Measurements from ENCODE around the gene ACKR4.
"Not testable (repeated sequence)": the region's sequence is repeated elsewhere in the genome, so short reads cannot be mapped to it uniquely, and the experiment has no call there.

The ACKR4 gene

GRCh38 chr3:132595014-132595413 lies 2.1 kb upstream of the ACKR4 start:
- DNase-seq: no peak

GRCh38 chr3:132596326-132596725 lies 744 bp upstream of the ACKR4 start:
- DNase-seq: no peak

DNA sequence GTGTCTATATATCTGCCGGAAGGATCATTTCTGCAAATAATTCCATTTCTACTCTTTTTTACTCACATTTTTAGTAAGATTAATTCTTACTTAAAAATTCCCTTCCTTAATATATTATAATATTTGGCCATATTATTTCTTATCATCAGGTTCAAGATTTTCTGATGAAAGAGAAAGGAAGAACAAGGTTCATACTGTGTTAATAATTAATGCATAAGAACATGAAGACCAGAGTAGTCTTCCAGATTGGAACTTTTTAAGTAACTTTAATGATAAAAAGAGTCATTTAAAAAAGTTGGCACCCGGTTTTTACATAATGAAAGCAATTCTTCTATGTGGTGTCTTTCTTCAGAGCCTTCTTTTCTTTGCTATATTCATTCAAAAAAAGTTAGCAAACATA lies 590 bp downstream of the ACKR4 start:
- no peak for DNase-seq

GRCh38 chr3:132598181-132598580 lies 1.1 kb downstream of the ACKR4 start:
- DNase-seq: no peak

- DNase-seq: not testable (repeated sequence)
These were observed 3.5 kb downstream of the ACKR4 start for GRCh38 chr3:132600614-132601013.

DNA sequence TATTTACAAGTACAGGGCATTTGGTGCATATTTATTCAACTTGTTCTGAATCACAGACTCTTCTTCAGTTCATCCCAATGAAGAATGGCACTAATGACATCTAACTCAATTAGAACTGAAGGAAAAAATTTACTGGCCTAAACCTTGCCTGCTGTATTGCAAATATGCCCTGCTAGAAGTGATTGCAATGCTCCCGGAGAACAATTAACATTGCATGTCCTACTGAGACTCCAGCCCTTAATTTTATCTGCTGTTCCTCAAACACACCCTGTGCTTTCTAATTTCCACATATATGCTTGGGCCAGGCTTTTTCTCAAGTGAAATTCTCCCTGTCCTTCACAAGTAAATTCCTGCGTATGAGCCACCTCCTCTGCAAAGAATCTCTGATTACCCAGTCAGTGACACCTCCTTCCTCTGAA lies 8.3 kb downstream of the ACKR4 start:
- no peak for DNase-seq

GRCh38 chr3:132606085-132606484 lies 9.0 kb downstream of the ACKR4 start:
- DNase-seq: no peak

DNA sequence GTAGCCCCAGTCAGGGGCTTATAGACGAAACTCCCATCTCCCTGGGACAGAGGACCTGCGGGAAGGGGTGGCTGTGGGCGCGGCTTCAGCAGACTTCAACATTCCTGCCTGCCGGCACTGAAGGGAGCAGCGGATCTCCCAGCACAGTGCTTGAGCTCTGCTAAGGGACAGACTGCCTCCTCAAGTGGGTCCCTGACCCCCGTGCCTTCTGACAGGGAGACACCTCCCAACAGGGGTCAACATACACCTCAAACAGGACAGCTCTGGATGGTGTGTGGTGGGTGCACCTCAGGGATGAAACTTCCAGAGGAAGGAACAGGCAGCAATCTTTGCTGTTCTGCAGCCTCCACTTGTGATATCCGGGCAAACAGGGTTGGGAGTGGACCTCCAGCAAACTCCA lies 9.6 kb downstream of the ACKR4 start:
- not testable (repeated sequence) for DNase-seq

DNA sequence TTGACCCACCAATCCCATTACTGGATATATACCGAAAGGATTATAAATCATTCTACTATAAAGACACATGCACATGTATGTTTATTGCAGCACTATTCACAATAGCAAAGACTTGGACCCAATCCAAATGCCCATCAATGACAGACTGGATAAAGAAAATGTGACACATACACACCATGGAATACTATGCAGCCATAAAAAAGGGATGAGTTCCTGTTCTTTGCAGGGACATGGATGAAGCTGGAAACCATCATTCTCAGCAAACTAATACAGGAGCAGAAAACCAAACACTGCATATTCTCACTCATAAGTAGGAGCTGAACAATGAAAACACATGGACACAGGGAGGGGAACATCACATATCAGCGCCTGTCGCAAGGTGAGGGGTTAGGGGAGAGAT lies 18.2 kb downstream of the ACKR4 start:
- not testable (repeated sequence) for DNase-seq

GRCh38 chr3:132615881-132616280 lies 18.8 kb downstream of the ACKR4 start:
- DNase-seq: no peak

- DNase-seq: no peak
These were observed 19.7 kb downstream of the ACKR4 start for GRCh38 chr3:132616780-132617179.

GRCh38 chr3:132622148-132622547 lies 25.1 kb downstream of the ACKR4 start:
- no peak for DNase-seq

- no peak for DNase-seq
These were observed 25.7 kb downstream of the ACKR4 start for GRCh38 chr3:132622761-132623160.

- no peak for DNase-seq
These were observed 26.6 kb downstream of the ACKR4 start for GRCh38 chr3:132623646-132624045.

- no peak for DNase-seq
These were observed 27.7 kb downstream of the ACKR4 start for GRCh38 chr3:132624790-132625189.

DNA sequence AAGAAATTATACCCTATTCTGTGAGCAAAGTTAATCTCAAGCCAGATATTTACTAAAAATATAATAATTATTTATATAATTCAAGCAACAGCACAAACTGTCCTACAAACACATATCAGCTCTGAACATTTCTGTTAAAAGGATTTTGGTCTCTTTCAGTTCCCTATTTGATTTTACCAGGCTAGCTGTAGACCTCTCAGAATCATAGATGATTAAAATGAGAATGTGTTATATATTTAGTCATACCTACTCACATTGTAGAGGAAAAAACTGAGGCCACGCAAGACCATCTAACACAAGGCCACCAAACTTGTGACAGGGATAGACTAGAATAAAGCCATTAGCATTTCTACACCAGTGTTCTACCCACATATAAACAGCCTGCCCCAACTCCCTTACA lies 28.5 kb downstream of the ACKR4 start:
- DNase-seq: no peak

DNA sequence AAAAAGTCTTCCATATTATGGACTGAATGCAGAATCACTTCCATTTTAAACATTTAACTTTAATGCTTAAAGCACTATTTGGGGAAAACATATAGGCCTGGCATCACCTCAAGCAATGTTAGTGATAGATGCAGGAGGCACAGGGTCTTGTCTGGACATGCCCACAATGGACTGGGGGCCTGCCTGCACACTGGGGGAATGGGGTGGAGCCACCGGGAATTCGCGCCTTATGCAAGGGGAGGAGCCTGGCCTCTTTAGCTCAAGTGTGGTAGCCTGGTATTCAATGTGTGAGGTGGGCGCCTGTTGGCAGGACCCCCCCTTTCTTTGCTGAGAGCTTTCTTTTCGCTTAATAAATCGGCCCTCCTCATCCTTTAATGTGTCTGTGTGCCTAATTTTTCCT lies 29.9 kb downstream of the ACKR4 start:
- DNase-seq: no peak

- no peak for DNase-seq
These were observed 31.1 kb downstream of the ACKR4 start for GRCh38 chr3:132628157-132628556.

- no peak for DNase-seq
These were observed 32.9 kb downstream of the ACKR4 start for GRCh38 chr3:132629928-132630327.

DNA sequence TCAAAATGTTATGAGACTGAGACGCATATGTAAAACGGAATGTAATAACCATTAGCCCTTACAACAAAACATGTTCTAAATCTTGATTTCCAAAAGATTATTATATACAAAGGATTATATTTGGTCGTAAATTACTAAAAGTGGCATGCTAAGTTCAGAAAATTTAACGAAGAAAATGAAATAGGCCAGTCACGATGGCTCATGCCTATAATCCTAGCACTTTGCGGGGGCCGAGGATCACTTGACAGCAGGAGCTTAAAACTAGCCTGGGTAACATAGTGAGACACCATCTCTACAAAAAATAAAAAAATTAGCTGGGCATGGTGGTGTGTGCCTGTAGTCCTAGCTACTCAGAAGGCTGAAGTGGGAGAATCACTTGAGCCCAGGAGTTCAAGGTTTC lies 33.5 kb downstream of the ACKR4 start:
- no peak for DNase-seq

- no peak for DNase-seq
These were observed 38.0 kb downstream of the ACKR4 start for GRCh38 chr3:132635052-132635451.

GRCh38 chr3:132637590-132637989 lies 40.5 kb downstream of the ACKR4 start:
- DNase-seq: no peak

GRCh38 chr3:132638706-132639105 lies 41.6 kb downstream of the ACKR4 start:
- DNase-seq: no peak

GRCh38 chr3:132641427-132641826 lies 44.4 kb downstream of the ACKR4 start:
- DNase-seq: not testable (repeated sequence)

GRCh38 chr3:132641837-132642538 lies 44.9 kb downstream of the ACKR4 start:
- peak; percentile 54 for DNase-seq

GRCh38 chr3:132642539-132642847 lies 45.4 kb downstream of the ACKR4 start:
- DNase-seq: no peak

Measured in CD4-positive, alpha-beta T cell treated with Interleukin-17A for 1 hour (primary cell).